GM18861 (cell line): ENCODE results near the gene GCN1.
A peak's percentile ranks its signal among the peaks of the same experiment; 100 is the strongest.

Experiments used
- ATAC-seq: cut with Tn5 transposase; IDR thresholded peaks from one replicate; pipeline ENCODE4 v1.9.1; 2021; ENCODE audit not compliant: unreplicated experiment

The GCN1 gene

GRCh38 chr12:120117961-120118320 is 76.6 kb downstream of the GCN1 start:
- ATAC-seq, result no peak

- peak; percentile 29 for ATAC-seq
Observed at GRCh38 chr12:120116792-120117651, 77.5 kb downstream of the GCN1 start.

- no peak for ATAC-seq
Observed at GRCh38 chr12:120116441-120116791, 78.1 kb downstream of the GCN1 start, which contains the start of gene RAB35. RAB35 (minus strand) TSS chr12:120116753; CDS start chr12:120116650, 103 bp downstream.

- no peak for ATAC-seq
Observed at GRCh38 chr12:120115692-120116440, 78.6 kb downstream of the GCN1 start.

GRCh38 chr12:120115066-120115465 is 79.4 kb downstream of the GCN1 start:
- no peak for ATAC-seq

- ATAC-seq, result peak; percentile 46
Observed at GRCh38 chr12:120110550-120111501, 83.7 kb downstream of the GCN1 start.

- ATAC-seq, result no peak
Observed at GRCh38 chr12:120109570-120110267, 84.8 kb downstream of the GCN1 start.

- no peak for ATAC-seq
Observed at GRCh38 chr12:120106151-120106550, 88.4 kb downstream of the GCN1 start.

GRCh38 chr12:120103371-120103770 is 91.1 kb downstream of the GCN1 start:
- no peak for ATAC-seq

GRCh38 chr12:120103044-120103338 is 91.5 kb downstream of the GCN1 start:
- ATAC-seq, result no peak

GRCh38 chr12:120102189-120103043 is 92.1 kb downstream of the GCN1 start:
- ATAC-seq, result no peak

- no peak for ATAC-seq
Observed at GRCh38 chr12:120101617-120102016, 92.9 kb downstream of the GCN1 start.

- ATAC-seq, result no peak
Observed at GRCh38 chr12:120101182-120101581, 93.3 kb downstream of the GCN1 start.

GRCh38 chr12:120100630-120101029 is 93.9 kb downstream of the GCN1 start:
- no peak for ATAC-seq

GRCh38 chr12:120099738-120100137 is 94.8 kb downstream of the GCN1 start:
- no peak for ATAC-seq

GRCh38 chr12:120098756-120099470 is 95.6 kb downstream of the GCN1 start:
- no peak for ATAC-seq

GRCh38 chr12:120096671-120097202 is 97.8 kb downstream of the GCN1 start:
- no peak for ATAC-seq

GRCh38 chr12:120095736-120096135 is 98.8 kb downstream of the GCN1 start:
- ATAC-seq, result no peak

GRCh38 chr12:120095331-120095730 is 99.2 kb downstream of the GCN1 start:
- no peak for ATAC-seq
